GM18868 (cell line): Measurements from ENCODE around the gene INSL3.
A peak's percentile ranks its signal among the peaks of the same experiment; 100 is the strongest.

Experiments used
- ATAC-seq: cut with Tn5 transposase; IDR thresholded peaks from one replicate; pipeline ENCODE4 v1.9.1; 2021; ENCODE audit warnings: mild to moderate bottlenecking, moderate library complexity; ENCODE audit not compliant: unreplicated experiment

The INSL3 gene

DNA sequence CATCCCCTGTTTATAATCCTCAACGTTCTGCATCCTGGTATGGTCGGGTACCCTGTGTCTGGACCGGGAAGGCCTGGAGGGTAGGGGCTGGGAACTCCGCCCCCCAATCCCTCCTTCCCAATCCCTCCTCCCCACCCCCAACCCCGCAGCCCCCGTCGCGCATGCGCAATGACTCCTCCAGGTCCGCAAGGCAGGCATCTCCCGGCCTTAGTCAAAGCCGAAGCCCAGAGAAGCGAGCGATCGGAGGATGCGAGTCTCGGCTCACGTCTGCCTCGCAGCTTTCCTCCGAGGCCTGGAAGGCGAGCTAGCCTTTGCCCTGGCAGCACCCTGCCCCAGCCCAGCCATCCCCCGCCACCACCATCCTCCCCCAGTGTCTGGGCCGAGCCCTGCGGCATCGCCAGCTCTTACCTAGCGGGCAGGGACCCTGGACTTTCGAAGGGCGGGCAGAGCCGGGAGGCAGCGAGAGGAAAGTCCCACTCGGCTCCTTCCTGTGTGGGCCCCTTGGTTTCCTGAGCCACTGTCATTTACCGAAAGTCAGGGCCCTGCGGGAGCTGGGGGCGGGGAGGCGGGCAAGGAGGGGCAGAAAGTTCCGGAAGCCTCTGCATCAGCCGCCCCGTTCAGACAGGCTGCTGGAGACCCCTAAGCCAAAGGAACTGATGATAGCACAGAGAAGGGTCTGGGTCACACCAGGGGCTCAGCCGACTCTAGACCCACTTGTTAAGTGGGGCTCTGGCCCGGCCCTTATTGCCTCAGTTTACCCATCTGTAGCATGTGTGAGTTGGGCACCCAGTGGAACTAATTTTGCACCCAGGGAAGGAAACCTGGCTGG, 26.4 kb upstream of the INSL3 start, which contains the start of gene JAK3:
JAK3 (minus strand) TSS at position 445 of the 829 bp plus-strand sequence. CDS start 3,565 bp downstream, outside the sequence.
- peak; percentile 52 for ATAC-seq

DNA sequence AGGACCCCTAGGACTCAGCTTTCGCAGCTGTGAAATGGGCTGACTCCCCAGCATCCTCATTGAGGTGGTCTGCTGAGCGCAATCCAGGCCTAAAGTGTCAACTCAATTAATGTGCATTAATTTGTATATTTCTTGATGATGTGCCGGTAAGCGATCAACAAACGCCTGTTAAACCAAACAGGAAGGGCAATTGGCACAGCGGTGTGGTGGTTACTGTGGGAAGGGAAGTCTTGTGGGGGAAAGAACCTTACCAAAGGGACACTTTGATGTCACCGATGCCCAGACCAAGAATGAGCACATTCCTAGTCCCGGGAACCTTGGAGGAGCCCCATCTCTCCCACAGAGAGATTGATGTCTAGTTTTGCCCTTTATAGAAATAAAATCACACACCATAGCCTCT, 24.8 kb upstream of the INSL3 start:
- no peak for ATAC-seq

DNA sequence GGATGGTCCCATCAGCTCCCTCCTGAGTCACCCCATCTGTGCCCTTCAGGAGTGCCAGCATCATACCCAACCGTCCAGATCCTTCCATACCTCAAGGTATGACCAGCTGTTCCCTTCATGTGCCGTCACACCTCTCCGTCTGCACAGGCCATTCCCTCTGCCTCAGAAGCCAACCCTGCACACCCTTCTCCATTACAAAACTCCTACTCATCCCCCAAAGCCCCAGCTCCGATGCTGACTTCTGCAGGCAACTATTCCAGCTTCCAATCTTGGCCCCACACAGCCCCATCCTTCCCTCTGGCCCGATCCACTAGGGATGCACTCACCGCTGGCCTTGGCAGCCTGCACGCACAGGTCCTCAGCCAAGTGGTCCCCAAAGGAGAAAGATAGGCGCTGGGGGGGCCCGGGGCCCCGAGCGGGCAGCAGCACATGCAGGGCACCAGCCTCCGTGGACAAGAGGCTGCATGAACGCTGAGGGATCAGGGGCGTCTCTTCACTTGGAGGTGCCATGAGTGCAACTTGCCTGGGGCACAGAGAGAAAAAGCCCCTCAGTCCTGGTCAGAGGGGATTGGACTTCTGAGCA, 22.7 kb upstream of the INSL3 start:
- no peak for ATAC-seq

DNA sequence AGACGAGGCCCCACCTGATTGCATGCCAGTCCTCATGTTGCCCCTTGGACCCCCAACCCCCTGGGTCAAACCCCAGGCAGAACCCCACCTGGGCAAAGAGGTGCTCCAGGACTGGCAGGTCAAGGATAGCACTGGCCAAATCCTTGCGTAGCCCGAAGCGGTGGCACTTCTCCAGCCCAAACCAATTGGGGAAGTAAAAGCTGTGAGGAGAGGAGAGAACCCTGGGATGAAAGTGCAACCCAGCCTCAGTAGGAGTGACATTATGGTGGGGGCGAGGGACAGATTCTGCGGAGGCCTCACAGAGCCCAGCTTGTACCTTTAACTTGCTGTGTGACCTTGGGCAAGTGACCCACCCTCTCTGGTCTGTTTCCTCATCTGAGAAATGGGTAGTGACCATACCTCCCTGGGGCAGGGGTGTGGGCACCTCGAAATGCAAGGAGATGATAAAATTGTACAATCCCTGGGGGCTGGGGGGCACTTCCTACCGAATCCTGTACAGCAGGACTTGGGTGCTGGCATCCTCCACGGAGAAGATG, 22.0 kb upstream of the INSL3 start:
- ATAC-seq = no peak

DNA sequence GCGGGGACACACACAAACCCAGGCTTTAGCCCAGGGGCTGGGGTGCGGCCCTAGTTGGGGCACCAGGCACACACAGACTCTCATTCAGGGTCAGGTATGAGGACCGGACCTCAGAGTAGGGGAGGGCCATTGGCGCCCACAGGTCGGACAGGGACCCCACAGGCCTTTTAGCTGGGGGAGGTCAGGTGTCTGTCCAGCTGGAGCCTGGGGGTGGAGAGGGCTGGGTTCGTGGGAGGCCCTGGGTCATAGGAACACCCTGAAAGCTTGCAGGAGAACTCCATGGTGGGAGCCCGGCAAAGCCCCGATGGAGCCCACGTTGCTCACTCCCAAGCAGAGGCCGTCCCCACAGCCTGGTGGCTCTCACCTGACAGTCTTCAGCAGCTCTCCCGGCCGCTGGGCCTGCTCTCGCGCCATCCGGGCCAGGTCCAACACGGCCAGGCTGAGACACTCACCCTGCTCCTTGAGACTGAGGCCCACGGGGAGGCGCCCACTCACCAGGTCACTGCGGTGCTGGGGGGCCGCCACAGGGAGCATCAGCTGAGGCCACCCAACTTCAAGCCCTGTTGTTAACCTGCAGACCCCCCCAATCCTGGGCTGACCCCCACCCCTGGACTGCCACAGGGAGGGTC, 21.5 kb upstream of the INSL3 start:
- ATAC-seq = no peak

DNA sequence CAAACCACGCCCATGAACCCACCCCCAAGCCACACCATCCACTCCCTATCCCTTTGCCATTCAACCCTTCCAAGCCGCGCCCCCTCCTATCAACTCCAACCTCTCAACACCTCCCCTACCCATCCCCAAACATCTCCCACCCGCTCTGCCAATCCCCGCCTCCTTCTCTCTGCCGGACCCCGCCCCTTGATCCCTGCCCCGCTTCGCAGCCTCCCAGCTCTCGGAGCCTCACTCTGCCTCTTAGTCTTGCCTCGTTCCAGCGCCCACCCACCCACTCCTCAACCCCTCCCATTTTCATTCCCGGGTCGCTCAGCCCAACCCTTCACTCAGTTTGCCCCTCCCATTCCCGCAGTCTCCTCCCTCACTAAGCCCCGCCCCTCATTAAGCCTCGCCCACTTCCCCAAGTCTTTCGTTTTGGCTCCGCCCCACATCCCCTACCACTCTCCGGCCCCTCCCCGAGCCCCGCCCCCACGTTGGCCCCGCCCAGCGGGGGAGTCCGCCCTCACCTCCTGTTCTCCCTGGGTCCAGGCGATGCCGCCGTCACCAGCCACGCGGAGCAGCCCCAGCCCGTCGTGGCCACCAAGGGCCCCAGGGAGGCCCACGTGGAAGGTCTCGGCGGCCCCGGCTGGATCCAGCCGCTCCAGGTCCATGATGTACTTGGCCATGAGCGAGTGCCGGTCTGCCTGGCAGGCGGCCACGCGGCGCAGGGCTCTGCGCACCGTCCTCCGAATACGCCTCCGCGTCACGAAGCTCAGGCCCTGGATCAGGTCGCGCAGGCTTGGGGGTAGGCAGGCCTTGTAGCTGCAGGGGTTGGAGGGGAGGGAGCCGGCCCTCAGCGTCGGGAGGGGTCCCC, 20.7 kb upstream of the INSL3 start:
- ATAC-seq = no peak

DNA sequence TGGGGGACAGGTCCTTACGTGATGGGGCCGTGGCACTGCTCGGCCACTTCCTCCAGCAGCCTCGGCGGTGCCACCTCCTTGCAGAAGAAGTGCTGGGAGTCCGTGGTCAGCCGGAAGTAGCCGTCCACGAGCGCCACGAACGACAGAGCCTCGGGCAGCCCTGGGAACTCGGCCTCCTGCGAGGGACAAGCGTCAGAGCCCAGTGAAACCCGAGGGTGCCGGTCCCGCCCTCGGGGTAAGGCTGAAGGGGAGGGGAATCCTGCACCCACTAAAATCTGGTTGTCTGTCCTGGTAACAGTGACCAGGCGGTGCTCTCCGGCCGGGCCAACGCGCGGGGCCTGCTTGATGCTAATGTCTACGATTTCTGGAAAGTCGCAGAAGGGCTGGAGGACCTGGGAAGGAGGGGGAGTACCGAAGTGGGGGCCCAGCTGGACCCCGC, 20.1 kb upstream of the INSL3 start:
- no peak for ATAC-seq

DNA sequence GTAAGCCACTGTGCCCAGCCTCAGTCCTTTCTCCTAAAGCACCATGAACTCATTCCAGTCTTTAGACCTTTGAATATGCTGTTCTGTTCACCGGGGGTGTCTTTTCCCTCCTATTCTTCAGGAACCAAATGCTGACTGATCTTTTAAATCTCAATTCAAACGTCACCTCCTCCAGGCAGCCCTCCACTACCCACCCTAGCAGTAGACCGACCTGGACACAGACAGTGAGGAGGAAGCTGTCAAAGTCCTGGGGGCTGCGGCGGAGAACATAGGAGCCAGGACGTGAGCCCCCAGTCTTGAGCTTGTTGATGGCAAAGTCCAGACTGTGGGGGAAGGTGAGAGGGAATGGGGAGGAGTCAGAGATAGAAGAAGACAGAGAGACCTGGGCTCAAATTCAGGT, 18.7 kb upstream of the INSL3 start:
- no peak for ATAC-seq

DNA sequence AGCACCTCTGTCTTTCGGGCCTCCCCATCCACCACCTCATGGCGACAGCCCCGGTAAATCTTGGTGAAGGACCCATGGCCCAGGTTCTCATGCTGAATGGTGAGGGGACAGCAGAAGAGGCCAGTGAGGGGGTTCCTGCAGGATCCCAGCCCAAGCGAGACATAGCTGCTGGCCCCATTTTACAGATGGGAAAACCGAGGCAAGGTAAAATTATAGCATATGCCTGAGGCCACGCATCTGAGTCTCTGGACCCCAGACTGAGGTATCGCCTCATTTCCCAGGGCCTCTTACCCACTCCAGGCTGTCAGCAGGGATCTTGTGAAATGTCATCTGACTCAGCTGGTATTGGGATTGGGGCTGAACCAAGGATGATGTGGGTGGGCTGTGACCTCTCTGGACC, 16.7 kb upstream of the INSL3 start:
- ATAC-seq = no peak

DNA sequence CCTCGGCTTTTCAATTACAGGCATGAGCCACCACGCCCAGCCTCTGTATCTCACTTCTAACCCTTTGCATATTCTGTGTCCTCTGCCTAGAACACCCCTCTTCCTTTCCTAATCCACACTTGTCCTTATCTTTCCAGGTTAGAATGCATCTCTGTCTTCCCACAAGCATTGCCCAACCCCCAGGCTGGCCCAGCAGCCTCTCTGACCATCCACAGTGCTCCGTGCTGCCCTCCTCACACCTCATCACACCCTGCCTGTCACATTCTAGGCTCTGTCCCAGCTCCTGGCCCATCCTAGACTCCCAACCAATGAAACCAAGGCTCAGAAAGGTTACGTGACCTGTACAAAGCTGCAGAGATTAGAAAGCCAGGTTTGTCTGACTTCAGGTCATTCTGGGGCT, 15.2 kb upstream of the INSL3 start:
- ATAC-seq = no peak

DNA sequence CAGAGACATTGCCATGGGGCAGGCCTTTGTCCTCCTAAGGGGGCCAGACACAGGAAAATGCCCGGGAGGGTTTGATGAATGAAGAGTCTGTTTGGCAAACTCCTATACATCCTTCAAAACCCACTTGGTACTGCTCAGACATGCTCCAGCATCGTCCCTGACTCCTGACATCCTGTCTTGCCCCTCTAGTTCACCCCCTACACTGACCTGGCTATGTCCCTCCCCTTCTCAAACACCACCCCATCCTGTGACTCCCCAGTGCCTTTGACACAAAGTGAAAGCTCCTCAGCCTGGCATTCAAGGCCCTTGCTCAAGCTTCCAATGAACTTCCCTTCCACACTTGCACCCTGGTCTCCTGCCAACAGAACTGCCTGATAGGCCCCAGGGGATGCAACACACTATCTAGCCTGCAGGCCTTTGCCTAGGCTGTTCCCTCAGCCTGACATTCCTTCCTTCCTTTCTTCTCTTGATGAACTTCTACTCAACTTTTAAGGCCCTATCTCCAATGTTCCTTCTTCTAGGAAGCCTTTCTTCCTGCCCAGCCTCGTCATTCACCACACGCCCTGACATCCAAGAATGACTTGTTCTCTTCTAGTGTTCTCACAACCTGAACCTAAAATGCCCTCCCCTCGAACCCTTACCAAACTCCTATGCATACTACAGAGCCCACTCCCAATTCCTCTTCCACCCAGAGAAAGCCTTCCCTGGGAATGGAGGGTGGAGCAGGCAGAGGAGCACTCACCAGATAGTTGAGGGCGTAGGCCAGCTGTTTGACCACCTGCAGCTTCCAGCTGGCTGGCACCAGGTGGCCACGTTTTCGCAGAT, 14.1 kb upstream of the INSL3 start:
- ATAC-seq = no peak

DNA sequence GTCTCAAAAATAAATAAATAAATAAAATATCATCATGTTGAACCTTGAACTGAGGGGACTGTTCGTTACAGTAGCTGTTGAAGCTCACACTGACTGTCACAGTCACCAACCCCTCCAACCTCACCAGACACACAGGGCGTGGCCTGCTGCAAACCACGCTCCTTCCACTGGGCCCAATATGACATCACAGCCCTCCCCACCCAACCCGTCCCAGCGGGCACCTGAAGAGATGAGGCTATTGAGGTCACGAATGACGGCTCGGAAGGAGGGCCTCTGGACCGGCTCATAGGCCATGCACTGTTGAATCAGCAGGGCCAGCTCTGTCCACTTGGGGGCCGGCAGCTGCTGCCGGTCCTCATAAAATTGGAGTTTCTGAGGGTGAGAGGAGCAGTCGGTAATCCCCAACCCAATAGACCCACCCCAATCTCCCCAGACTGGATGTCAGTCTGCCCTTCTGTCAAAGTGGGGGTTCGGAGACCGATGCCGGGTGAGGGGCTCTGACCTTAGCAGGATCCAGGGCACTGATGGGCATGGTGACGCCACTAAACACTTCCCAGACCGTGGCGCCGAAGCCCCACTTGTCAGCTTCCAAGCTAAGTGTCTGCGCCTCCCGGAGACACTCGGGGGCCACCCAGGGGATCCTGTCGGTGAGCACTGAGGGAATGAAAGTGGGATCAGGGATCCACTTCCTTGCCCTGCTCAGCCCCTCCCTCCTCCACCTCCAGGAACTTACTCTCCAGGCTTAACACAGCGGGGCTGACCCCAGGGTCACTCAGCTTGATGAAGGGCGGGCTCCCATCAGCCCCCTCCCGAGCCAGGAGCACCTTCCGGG, 13.2 kb upstream of the INSL3 start:
- ATAC-seq = no peak

DNA sequence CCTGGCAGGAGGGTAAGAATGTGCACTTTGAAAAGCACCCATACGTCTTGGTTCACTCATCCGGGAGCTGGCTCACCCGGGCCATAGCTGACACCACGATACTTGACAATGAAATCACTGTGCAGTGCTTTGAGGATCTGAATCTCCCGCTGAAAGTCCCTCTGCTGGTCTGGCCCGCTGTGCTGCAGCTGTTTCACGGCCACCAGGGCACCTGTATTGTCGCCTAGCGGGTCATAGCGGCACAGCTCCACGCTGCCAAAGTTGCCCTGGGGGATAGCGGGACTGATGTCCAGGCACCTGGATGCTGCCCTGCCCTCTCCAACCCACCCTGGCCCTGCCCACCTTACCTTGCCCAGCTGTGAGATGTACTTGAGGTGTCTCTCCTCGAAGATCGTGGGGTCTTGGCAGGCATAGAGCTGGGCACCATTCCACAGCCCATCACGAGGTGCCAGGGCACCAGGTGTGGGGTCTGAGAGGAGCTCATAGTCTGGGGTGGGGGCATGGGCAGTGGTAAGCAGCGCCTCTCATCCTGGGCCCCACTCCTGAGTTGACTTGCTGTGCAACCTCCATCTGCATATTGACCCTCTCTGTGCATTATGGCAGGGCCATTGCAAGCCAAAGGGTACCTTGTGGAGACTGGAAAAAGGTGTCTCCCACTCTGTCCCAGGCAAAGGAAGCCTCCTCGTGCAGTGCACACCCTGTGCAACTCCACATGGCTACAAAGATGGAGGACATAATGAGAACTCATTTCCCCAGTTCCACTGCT, 11.3 kb upstream of the INSL3 start:
- ATAC-seq = no peak

DNA sequence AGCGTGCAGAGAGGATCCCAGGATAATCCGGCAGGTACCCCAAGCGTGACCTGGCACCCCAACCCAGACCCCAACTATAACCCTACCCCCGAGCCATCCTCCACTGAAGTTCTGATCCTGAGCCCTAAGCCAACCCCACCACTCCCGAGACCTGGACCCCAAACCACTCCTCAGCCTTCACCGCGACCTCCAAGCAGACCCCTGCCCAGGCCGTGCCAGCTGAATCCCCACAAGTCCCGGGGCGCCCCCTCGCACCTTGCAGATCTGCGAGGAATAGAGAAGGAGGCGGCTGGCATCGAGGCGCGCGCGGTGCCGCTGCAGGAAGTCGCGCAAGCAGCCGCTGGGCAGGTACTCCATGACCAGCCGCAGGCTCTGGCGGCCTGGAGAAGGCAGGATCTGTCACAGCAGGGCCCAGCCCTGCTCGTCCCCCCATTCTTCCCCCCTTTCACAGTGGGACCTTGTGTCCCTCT, 10.1 kb upstream of the INSL3 start:
- ATAC-seq = no peak

DNA sequence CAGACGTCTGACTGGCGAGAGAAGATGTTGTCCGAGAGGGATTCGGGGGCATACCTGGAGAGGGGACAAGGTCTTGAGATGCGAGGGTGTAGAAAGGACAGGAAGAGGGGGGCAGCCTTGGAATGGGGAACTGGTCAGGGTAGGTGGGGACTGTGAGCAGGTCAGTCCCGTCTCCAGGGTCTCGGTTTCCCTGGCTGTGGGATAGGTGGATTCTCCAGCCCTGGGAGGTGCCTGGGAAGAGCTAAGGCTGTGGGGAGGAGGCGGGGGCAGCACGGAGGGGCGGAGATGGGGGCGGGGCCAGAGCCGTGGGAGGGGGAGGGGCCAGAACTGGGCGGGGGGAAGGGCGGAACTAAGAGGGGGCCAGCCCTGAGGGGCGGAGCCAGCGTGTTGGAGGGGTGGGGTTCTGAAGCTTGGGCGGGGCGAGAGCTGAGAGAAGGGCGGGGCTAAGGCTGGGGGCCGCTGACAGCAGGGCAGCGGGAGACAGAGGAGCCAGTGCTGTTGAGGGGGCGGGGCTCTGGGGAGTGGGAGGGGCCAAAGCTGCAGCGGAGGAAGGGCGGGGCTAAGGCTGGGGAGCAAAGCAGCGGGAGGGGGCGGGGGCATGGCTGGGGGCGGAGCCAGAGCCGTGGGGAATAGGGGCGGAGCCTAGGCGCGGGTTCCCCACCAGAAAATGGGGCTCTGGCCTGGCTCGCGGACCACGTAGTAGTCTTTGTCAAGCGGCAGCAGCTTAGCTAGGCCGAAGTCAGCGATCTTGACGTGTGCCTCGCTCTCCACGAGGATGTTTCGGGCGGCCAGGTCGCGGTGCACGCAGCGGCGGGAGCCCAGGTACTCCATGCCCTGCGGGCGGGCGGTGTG, 9.5 kb upstream of the INSL3 start:
- no peak for ATAC-seq

DNA sequence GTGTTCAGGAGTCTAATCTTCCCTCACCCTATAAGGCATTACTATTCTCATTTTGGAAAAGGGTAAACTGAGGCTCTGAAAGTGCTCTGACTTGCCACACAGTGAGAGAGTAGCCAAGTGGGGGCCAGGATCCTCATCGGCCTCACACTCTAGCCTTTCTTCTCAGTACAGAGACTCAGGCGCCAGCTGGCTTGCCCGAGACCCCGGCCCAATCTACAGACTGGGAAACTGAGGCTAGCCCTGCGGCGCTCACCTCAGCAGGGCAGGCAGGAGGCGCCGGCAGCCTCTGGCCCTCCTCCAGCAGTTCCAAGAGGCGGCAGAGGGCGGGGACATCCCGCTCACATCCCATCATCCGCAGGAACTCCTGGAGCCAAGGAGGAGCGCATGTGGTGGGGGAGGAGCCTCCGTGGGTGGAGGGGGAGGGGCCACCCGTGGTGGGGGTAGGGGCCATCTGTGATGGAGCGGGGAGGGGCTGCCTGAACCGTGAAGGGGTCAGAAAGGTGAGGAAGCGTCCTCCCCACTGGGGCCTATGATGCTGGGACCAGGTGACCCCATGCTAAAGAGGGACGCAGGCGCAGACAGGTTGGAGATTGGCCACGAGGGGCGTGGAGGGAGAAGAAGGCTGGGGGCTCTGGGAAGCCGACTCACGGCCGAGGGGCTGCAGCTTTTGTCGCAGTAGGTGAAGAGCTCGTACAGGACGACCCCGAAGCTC, 8.7 kb upstream of the INSL3 start:
- ATAC-seq = no peak
